WERI-Rb-1 (cell line): Measurements from ENCODE around the gene MLLT10.
"Not testable (repeated sequence)": the region's sequence is repeated elsewhere in the genome, so short reads cannot be mapped to it uniquely, and the experiment has no call there.

Source experiments
- DNase-seq: peaks from one replicate; pipeline ENCODE4 v3.0.0-alpha.2; 2020
- H3K27ac ChIP-seq: fragments of 250-450 bp; sonication (Bioruptor Pico); 2 replicates; pipeline ENCODE4 v1.5.1; 2020; ENCODE audit warnings: mild to moderate bottlenecking, moderate library complexity
- H3K27me3 ChIP-seq: fragments of 250-450 bp; sonication (Bioruptor Pico); 2 replicates; pipeline ENCODE4 v1.5.1; 2021; ENCODE audit warnings: mild to moderate bottlenecking, low read depth, moderate library complexity; ENCODE audit not compliant: insufficient read depth, severe bottlenecking
- H3K36me3 ChIP-seq: fragments of 250-450 bp; sonication (Bioruptor Pico); 2 replicates; pipeline ENCODE4 v1.5.1; 2020; ENCODE audit warnings: mild to moderate bottlenecking, moderate library complexity
- H3K4me3 ChIP-seq: 2 replicates; pipeline ENCODE4 v1.5.1; 2011; ENCODE audit warnings: low read depth, mild to moderate bottlenecking, control low read depth, low read length
- H3K9me3 ChIP-seq: fragments of 250-450 bp; sonication (Bioruptor Pico); 2 replicates; pipeline ENCODE4 v1.5.1; 2021; ENCODE audit warnings: mild to moderate bottlenecking, moderate library complexity; ENCODE audit not compliant: severe bottlenecking
- CTCF ChIP-seq: IDR thresholded peaks from 2 replicates; pipeline ENCODE4 v1.5.1; 2011; ENCODE audit warnings: low read depth, mild to moderate bottlenecking, control low read depth, inconsistent platforms, low read length

The MLLT10 gene

GRCh38 chr10:21536874-21537273, 2.8 kb downstream of the MLLT10 start:
- Histone ChIP-seq H3K27ac (no peak overlapping the region), H3K36me3 (peaks cover 16% of the 10 kb centered on the region), H3K4me3 (no peak overlapping the region), H3K9me3 (no peaks in the 10 kb centered on the region), H3K27me3 (no peaks in the 10 kb centered on the region)
- DNase-seq: no peak
- TF ChIP-seq CTCF: no peak

DNA sequence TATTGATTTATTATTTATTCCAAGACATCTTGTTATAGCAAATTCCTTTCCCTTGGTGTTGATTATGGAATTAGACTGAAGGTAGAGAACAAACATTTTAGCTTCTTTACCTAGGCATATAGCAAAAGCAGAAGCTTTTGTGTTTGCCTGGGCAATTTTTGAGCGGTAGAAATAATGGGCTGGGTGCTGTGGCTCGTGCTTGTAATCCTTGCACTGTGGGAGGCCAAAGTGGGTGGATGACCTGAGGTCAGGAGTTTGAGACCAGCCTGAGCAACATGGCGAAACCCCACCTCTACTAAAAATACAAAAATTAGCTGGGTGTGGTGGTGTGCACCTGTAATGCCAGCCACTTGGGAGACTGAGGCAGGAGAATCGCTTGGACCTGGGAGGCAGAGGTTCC, 6.7 kb downstream of the MLLT10 start:
- not testable (repeated sequence) for H3K9me3 ChIP-seq, H3K4me3 ChIP-seq, DNase-seq, H3K27ac ChIP-seq, H3K27me3 ChIP-seq
- peaks cover 28% of the 10 kb centered on the region for H3K36me3 ChIP-seq

DNA sequence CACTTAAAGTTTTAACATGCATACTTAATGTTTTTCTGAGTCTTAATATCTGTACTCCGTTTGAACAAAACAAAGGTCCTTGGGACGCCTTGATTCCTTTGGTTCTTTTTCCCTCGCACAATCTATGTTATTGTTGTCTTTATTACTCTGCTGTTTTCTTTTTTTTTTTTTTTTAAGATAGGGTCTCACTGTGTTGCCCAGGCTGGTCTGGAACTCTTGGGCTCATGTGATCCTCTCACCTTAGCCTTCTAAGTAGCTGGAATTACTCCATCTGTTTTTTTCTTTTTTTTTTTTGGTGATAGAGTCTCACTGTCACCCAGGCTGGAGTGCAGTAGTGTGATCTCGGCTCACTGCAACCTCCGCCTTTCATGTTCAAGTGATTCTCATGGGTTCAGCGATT, 13.2 kb downstream of the MLLT10 start:
- Histone ChIP-seq H3K27me3 (no peaks in the 10 kb centered on the region), H3K36me3 (peaks cover 9% of the 10 kb centered on the region), H3K9me3 (no peaks in the 10 kb centered on the region), H3K27ac (no peak overlapping the region), H3K4me3 (no peak overlapping the region)
- DNase-seq: no peak
- TF ChIP-seq CTCF: no peak

DNA sequence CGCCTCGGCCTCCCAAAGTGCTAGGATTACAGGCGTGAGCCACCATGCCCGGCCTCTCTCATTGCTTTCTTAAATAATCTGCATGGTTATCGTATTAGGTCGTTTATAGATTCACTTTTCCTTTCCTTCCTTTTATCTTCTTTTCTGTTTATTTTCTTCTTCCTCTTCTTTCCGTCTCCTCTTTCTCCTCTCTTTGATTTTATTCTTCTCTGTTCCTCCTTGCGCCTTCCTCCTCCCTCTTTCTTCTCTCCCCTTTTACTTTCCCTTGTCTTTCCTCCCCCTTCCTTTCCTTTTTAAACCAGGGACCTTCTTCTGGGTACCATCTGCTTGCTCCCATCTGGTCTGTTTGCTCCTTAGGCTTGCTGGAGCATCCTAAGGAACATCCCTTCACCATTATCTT, 18.6 kb downstream of the MLLT10 start:
- no peaks in the 10 kb centered on the region; the same call in 1 of the 2 replicates for H3K36me3 ChIP-seq

GRCh38 chr10:21556527-21556926, 22.5 kb downstream of the MLLT10 start:
- Histone ChIP-seq H3K4me3 (no peak overlapping the region), H3K27ac (no peak overlapping the region), H3K36me3 (peaks cover 2% of the 10 kb centered on the region; the same call in 1 of the 2 replicates), H3K9me3 (no peaks in the 10 kb centered on the region), H3K27me3 (no peaks in the 10 kb centered on the region)
- no peak for TF ChIP-seq CTCF
- no peak for DNase-seq

More for the DNA sequence above, 18.6 kb downstream of the MLLT10 start:
- no peak overlapping the region for H3K4me3 ChIP-seq
- H3K27me3 ChIP-seq: no peaks in the 10 kb centered on the region
- H3K27ac ChIP-seq: no peak overlapping the region
- no peak for TF ChIP-seq CTCF
- no peaks in the 10 kb centered on the region for H3K9me3 ChIP-seq
- no peak for DNase-seq

DNA sequence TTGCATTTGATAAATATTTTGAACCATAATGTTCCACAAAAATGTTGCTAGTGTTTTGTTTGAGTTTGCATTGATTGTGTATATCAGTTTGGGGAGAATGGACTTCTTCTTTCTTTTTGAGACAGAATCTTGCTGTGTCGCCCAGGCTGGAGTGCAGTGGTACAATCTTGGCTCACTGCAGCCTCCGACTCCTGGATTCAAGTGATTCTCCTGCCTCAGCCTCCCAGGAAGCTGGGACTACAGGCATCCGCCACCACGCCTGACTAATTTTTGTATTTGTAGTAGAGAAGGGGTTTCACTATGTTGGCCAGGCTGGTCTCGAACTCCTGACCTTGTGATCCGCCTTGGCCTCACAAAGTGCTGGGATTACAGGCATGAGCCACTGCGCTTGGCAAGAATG, 25.0 kb downstream of the MLLT10 start:
- not testable (repeated sequence) for H3K4me3 ChIP-seq, H3K27ac ChIP-seq, H3K36me3 ChIP-seq, H3K9me3 ChIP-seq, H3K27me3 ChIP-seq, DNase-seq

- H3K9me3 ChIP-seq: no peaks in the 10 kb centered on the region
- H3K27me3 ChIP-seq: no peaks in the 10 kb centered on the region
- H3K36me3 ChIP-seq: no peaks in the 10 kb centered on the region
- no peak overlapping the region for H3K4me3 ChIP-seq
- no peak for DNase-seq
- no peak overlapping the region for H3K27ac ChIP-seq
- TF ChIP-seq CTCF: no peak
Observed at GRCh38 chr10:21570761-21571521, 36.9 kb downstream of the MLLT10 start.
